GM12865 (cell line): ENCODE results near the gene GLT1D1.
A peak's percentile ranks its signal among the peaks of the same experiment; 100 is the strongest.
"Not testable (repeated sequence)": the region's sequence is repeated elsewhere in the genome, so short reads cannot be mapped to it uniquely, and the experiment has no call there.

Source experiments
- DNase-seq: peaks from one replicate; pipeline ENCODE4 v3.0.0; 2010; ENCODE audit warnings: low read depth
- H3K4me3 ChIP-seq: 2 replicates; pipeline ENCODE4 v1.5.1; 2011; ENCODE audit warnings: mild to moderate bottlenecking, low read depth, low read length, control low read depth
- CTCF ChIP-seq: IDR thresholded peaks from 2 replicates; pipeline ENCODE4 v1.5.1; 2011; ENCODE audit warnings: low read length, control low read depth, low read depth, inconsistent platforms; ENCODE audit not compliant: insufficient read depth; ENCODE audit errors: missing control alignments

GLT1D1 gene

GRCh38 chr12:128848371-128848770 is 4.9 kb upstream of the GLT1D1 start:
- no peak for TF ChIP-seq CTCF
- DNase-seq = no peak
- no peak overlapping the region for H3K4me3 ChIP-seq

GRCh38 chr12:128849806-128850205 is 3.5 kb upstream of the GLT1D1 start:
- peak; percentile 28 for DNase-seq
- not testable (repeated sequence) for H3K4me3 ChIP-seq

GRCh38 chr12:128850400-128850799 is 2.9 kb upstream of the GLT1D1 start:
- H3K4me3 ChIP-seq = no peak overlapping the region
- DNase-seq = no peak
- TF ChIP-seq CTCF = no peak

- DNase-seq, H3K4me3 ChIP-seq: not testable (repeated sequence)
Measured at GRCh38 chr12:128851429-128851828, 1.8 kb upstream of the GLT1D1 start.

- TF ChIP-seq CTCF = no peak
- no peak overlapping the region for H3K4me3 ChIP-seq
- DNase-seq = no peak
Measured at GRCh38 chr12:128852026-128852698, 1.1 kb upstream of the GLT1D1 start.

- TF ChIP-seq CTCF = no peak
- DNase-seq = peak; percentile 29
- peak overlapping the region; percentile 77 for H3K4me3 ChIP-seq
Measured at GRCh38 chr12:128853600-128854197, 421 bp downstream of the GLT1D1 start.

GRCh38 chr12:128856035-128856790 is 2.9 kb downstream of the GLT1D1 start:
- DNase-seq = peak; percentile 85
- no peak overlapping the region; the same call in 1 of the 2 replicates for H3K4me3 ChIP-seq
- no peak for TF ChIP-seq CTCF

GRCh38 chr12:128856791-128857078 is 3.5 kb downstream of the GLT1D1 start:
- TF ChIP-seq CTCF = no peak

More at GRCh38 chr12:128856791-128857078, 3.5 kb downstream of the GLT1D1 start:
- no peak for DNase-seq
- no peak overlapping the region for H3K4me3 ChIP-seq
